ENCODE measurements around the gene PRKAG2. TPM values are rescaled to one million over a fixed set of nuclear protein-coding genes. Genes with fewer than 3 reads are reported as not detected.

PRKAG2 gene
- total RNA-seq, 1 donor from 2014 or later: 4.7 TPM

DNA sequence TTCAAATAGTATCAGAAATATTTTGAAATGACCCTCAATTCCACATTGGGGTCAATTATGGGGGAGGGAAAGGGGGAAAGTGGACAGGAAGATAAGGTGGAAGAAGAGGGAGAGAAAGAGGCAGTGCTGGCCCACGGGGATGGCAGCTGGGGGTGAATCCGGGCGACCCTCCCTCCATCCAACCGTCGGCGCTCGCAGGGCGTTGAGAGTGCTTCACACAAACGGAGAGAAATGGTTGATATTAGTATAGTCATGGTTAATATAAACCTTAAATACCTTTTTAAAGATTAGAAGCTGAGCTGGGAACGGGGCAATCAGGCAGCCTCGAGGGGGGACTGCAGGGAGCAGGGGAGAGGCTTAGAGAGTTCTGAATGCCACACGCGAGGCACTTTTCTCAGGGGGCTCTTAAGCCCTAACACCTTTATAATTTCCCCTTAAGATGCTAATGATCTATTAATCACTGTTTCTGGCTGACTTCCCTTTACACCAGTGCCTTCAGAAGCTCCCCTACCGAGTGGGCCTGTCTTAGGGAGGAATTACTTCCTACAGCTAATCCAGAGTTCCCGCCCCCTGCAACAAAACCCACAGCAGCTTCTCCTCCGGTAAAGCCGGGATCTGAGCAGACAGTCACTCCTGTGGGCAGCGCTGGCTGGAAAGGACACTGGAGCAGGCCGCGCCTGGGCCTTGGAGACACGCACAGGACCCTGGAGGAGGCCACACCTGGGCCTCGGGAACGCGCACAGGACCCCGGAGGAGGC lies 39.5 kb downstream of the PRKAG2 start:
- Histone ChIP-seq H3K9ac (ENCODE audit: low read depth in 1 of 3, low read length in 3 of 3) (no peak overlapping the region), H3K4me1 (ENCODE audit: control insufficient read depth in 3 of 3, insufficient read depth in 3 of 3, low read length in 3 of 3) (peaks cover 0 to 10% (median 0%) of the 10 kb centered on the region in 3 donors), H3K36me3 (ENCODE audit: control insufficient read depth in 3 of 3, insufficient read depth in 3 of 3, low read length in 3 of 3) (no peaks in the 10 kb centered on the region), H3K27me3 (ENCODE audit: control insufficient read depth in 3 of 3, insufficient read depth in 3 of 3, low read length in 3 of 3) (peaks cover 0 to 4% (median 0%) of the 10 kb centered on the region in 3 donors), H3K4me3 (ENCODE audit: low read length in 3 of 3) (no peak overlapping the region), H3K27ac (ENCODE audit: low read depth, low read length) (no peak overlapping the region), H3K9me3 (ENCODE audit: control insufficient read depth in 3 of 3, low read length in 3 of 3) (no peaks in the 10 kb centered on the region)

DNA sequence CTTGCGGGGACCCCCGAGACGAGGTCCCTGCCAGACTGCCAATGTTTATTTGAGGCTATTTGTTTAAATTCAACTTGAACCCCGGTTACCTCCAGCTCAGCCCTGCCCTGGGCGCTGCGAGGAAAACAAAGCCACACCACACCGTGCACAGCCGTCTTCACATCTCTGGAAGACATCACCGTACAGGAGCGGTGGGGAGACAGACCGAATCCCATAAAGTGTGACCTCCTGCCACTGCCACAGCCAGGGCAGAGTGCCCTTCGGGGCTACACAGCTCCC lies 40.0 kb downstream of the PRKAG2 start:
- H3K36me3 ChIP-seq (ENCODE audit: control insufficient read depth in 3 of 3, insufficient read depth in 3 of 3, low read length in 3 of 3): no peaks in the 10 kb centered on the region
- H3K27ac ChIP-seq (ENCODE audit: low read depth, low read length): no peak overlapping the region
- H3K4me3 ChIP-seq (ENCODE audit: low read length in 3 of 3): no peak overlapping the region
- no peaks in the 10 kb centered on the region for H3K9me3 ChIP-seq (ENCODE audit: control insufficient read depth in 3 of 3, low read length in 3 of 3)
- peaks cover 0 to 4% (median 0%) of the 10 kb centered on the region in 3 donors for H3K27me3 ChIP-seq (ENCODE audit: control insufficient read depth in 3 of 3, insufficient read depth in 3 of 3, low read length in 3 of 3)
- H3K4me1 ChIP-seq (ENCODE audit: control insufficient read depth in 3 of 3, insufficient read depth in 3 of 3, low read length in 3 of 3): peaks cover 0 to 10% (median 0%) of the 10 kb centered on the region in 3 donors
- no peak overlapping the region for H3K9ac ChIP-seq (ENCODE audit: low read depth in 1 of 3, low read length in 3 of 3)

DNA sequence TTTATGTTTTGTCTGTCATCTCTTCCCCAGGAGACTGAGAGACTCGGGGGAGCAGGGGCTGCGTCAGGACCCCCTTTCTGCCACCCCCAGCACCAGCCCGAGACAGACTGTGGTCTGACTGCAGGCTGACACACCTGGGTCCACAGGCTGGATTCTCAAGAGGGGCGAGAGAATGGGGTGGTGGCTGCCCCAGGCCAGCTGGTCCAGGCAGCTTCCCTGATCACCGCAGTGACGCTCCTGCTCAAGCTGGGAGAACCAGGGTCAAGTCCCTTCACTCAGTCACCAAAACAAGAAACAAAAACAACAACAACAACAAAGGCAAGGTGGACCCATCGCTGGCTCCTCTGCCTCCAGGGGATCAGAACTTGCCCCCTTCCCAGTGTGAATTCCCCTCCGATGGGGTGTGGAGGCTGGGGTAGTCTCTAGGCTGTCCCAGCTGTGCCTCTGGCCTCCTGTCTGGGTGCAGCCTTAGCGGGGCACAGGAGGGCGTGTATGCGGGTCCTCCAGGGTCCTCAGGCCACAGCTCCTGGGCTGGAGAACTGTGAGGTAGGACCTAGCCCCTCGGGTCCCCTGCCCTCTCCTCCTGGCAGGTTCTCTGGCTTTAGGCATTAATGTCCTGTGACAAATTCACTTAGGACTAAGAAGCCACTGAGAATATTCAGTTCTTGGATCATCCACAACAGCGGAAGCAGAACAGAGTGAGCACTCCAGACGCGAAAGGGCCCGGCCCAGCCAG lies 40.6 kb downstream of the PRKAG2 start:
- Histone ChIP-seq H3K27me3 (ENCODE audit: control insufficient read depth in 3 of 3, insufficient read depth in 3 of 3, low read length in 3 of 3) (peaks cover 0 to 4% (median 0%) of the 10 kb centered on the region in 3 donors), H3K4me3 (ENCODE audit: low read length in 3 of 3) (no peak overlapping the region), H3K4me1 (ENCODE audit: control insufficient read depth in 3 of 3, insufficient read depth in 3 of 3, low read length in 3 of 3) (peaks cover 0 to 10% (median 0%) of the 10 kb centered on the region in 3 donors), H3K27ac (ENCODE audit: low read depth, low read length) (no peak overlapping the region), H3K9ac (ENCODE audit: low read depth in 1 of 3, low read length in 3 of 3) (no peak overlapping the region), H3K36me3 (ENCODE audit: control insufficient read depth in 3 of 3, insufficient read depth in 3 of 3, low read length in 3 of 3) (no peaks in the 10 kb centered on the region), H3K9me3 (ENCODE audit: control insufficient read depth in 3 of 3, low read length in 3 of 3) (no peaks in the 10 kb centered on the region)

GRCh38 chr7:151835636-151836035 lies 41.3 kb downstream of the PRKAG2 start:
- no peak overlapping the region for H3K27ac ChIP-seq (ENCODE audit: low read depth, low read length)
- peaks cover 0 to 4% (median 0%) of the 10 kb centered on the region in 3 donors for H3K27me3 ChIP-seq (ENCODE audit: control insufficient read depth in 3 of 3, insufficient read depth in 3 of 3, low read length in 3 of 3)
- peaks cover 0 to 10% (median 0%) of the 10 kb centered on the region in 3 donors for H3K4me1 ChIP-seq (ENCODE audit: control insufficient read depth in 3 of 3, insufficient read depth in 3 of 3, low read length in 3 of 3)
- H3K36me3 ChIP-seq (ENCODE audit: control insufficient read depth in 3 of 3, insufficient read depth in 3 of 3, low read length in 3 of 3): no peaks in the 10 kb centered on the region
- no peak overlapping the region for H3K4me3 ChIP-seq (ENCODE audit: low read length in 3 of 3)
- no peaks in the 10 kb centered on the region for H3K9me3 ChIP-seq (ENCODE audit: control insufficient read depth in 3 of 3, low read length in 3 of 3)
- no peak overlapping the region for H3K9ac ChIP-seq (ENCODE audit: low read depth in 1 of 3, low read length in 3 of 3)

- Histone ChIP-seq H3K9me3 (ENCODE audit: control insufficient read depth in 3 of 3, low read length in 3 of 3) (no peaks in the 10 kb centered on the region), H3K4me3 (ENCODE audit: low read length in 3 of 3) (no peak overlapping the region), H3K4me1 (ENCODE audit: control insufficient read depth in 3 of 3, insufficient read depth in 3 of 3, low read length in 3 of 3) (peaks cover 0 to 4% (median 0%) of the 10 kb centered on the region in 3 donors), H3K9ac (ENCODE audit: low read depth in 1 of 3, low read length in 3 of 3) (no peak overlapping the region), H3K36me3 (ENCODE audit: control insufficient read depth in 3 of 3, insufficient read depth in 3 of 3, low read length in 3 of 3) (no peaks in the 10 kb centered on the region), H3K27ac (ENCODE audit: low read depth, low read length) (no peak overlapping the region), H3K27me3 (ENCODE audit: control insufficient read depth in 3 of 3, insufficient read depth in 3 of 3, low read length in 3 of 3) (peaks cover 0 to 4% (median 0%) of the 10 kb centered on the region in 3 donors)
Observed at GRCh38 chr7:151834271-151835035, 42.5 kb downstream of the PRKAG2 start.

DNA sequence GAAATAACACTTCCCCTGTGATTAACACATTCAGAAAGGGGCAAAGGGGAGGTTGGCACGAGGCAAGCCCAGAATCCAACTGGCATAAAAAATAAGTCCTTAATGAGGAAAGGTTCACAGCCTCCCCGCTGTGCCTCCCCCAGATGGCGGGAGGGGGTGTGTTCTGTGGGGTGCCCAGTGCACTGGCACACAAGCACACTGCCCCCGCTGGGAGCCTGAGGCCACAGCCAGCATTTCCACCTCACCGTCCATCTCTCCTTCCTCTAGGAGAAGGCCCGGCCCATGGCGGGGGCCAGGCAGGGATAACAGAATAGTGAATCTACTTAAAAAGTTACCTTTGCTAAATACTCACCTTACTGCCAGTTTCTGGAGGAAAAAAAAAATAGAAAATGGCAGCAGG lies 43.2 kb downstream of the PRKAG2 start:
- Histone ChIP-seq H3K27ac (ENCODE audit: low read depth, low read length) (no peak overlapping the region), H3K27me3 (ENCODE audit: control insufficient read depth in 3 of 3, insufficient read depth in 3 of 3, low read length in 3 of 3) (peaks cover 0 to 4% (median 0%) of the 10 kb centered on the region in 3 donors), H3K4me1 (ENCODE audit: control insufficient read depth in 3 of 3, insufficient read depth in 3 of 3, low read length in 3 of 3) (peaks cover 0 to 4% (median 0%) of the 10 kb centered on the region in 3 donors), H3K9ac (ENCODE audit: low read depth in 1 of 3, low read length in 3 of 3) (no peak overlapping the region), H3K9me3 (ENCODE audit: control insufficient read depth in 3 of 3, low read length in 3 of 3) (no peaks in the 10 kb centered on the region), H3K36me3 (ENCODE audit: control insufficient read depth in 3 of 3, insufficient read depth in 3 of 3, low read length in 3 of 3) (no peaks in the 10 kb centered on the region), H3K4me3 (ENCODE audit: low read length in 3 of 3) (no peak overlapping the region)

DNA sequence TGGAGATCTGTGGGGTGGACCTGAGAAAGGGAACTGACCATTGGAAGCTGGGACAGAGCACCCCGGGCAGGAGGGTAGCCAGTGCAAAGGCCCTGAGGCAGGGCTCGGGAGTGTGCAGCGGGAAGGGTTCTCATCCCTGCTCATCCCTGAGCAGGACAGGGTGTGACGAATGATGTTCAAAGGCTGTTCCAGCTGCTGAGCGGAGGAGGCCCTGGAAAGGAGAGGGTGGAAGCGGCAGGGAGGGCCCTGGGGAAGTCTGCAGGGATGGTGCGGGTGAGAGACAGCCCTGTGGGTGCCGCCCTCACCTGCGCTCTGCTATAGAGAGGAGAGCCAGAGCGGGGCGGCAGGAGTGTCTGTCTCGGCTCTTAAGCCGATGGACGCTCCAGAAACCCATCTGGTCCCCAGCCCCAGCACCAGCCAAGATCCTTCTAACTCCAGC lies 43.7 kb downstream of the PRKAG2 start:
- Histone ChIP-seq H3K36me3 (ENCODE audit: control insufficient read depth in 3 of 3, insufficient read depth in 3 of 3, low read length in 3 of 3) (no peaks in the 10 kb centered on the region), H3K4me3 (ENCODE audit: low read length in 3 of 3) (no peak overlapping the region), H3K9me3 (ENCODE audit: control insufficient read depth in 3 of 3, low read length in 3 of 3) (no peaks in the 10 kb centered on the region), H3K4me1 (ENCODE audit: control insufficient read depth in 3 of 3, insufficient read depth in 3 of 3, low read length in 3 of 3) (peaks cover 0 to 2% (median 0%) of the 10 kb centered on the region in 3 donors), H3K27me3 (ENCODE audit: control insufficient read depth in 3 of 3, insufficient read depth in 3 of 3, low read length in 3 of 3) (peaks cover 0 to 4% (median 0%) of the 10 kb centered on the region in 3 donors), H3K9ac (ENCODE audit: low read depth in 1 of 3, low read length in 3 of 3) (no peak overlapping the region), H3K27ac (ENCODE audit: low read depth, low read length) (no peak overlapping the region)

GRCh38 chr7:151832656-151833055 lies 44.3 kb downstream of the PRKAG2 start:
- Histone ChIP-seq H3K4me1 (ENCODE audit: control insufficient read depth in 3 of 3, insufficient read depth in 3 of 3, low read length in 3 of 3) (no peaks in the 10 kb centered on the region), H3K9me3 (ENCODE audit: control insufficient read depth in 3 of 3, low read length in 3 of 3) (no peaks in the 10 kb centered on the region), H3K9ac (ENCODE audit: low read depth in 1 of 3, low read length in 3 of 3) (no peak overlapping the region), H3K27ac (ENCODE audit: low read depth, low read length) (no peak overlapping the region), H3K27me3 (ENCODE audit: control insufficient read depth in 3 of 3, insufficient read depth in 3 of 3, low read length in 3 of 3) (peaks cover 0 to 4% (median 0%) of the 10 kb centered on the region in 3 donors), H3K4me3 (ENCODE audit: low read length in 3 of 3) (no peak overlapping the region), H3K36me3 (ENCODE audit: control insufficient read depth in 3 of 3, insufficient read depth in 3 of 3, low read length in 3 of 3) (no peaks in the 10 kb centered on the region)

GRCh38 chr7:151832138-151832537 lies 44.8 kb downstream of the PRKAG2 start:
- no peaks in the 10 kb centered on the region for H3K36me3 ChIP-seq (ENCODE audit: control insufficient read depth in 3 of 3, insufficient read depth in 3 of 3, low read length in 3 of 3)
- no peaks in the 10 kb centered on the region for H3K4me1 ChIP-seq (ENCODE audit: control insufficient read depth in 3 of 3, insufficient read depth in 3 of 3, low read length in 3 of 3)
- peaks cover 0 to 4% (median 0%) of the 10 kb centered on the region in 3 donors for H3K27me3 ChIP-seq (ENCODE audit: control insufficient read depth in 3 of 3, insufficient read depth in 3 of 3, low read length in 3 of 3)
- no peaks in the 10 kb centered on the region for H3K9me3 ChIP-seq (ENCODE audit: control insufficient read depth in 3 of 3, low read length in 3 of 3)
- H3K9ac ChIP-seq (ENCODE audit: low read depth in 1 of 3, low read length in 3 of 3): no peak overlapping the region
- H3K27ac ChIP-seq (ENCODE audit: low read depth, low read length): no peak overlapping the region
- no peak overlapping the region for H3K4me3 ChIP-seq (ENCODE audit: low read length in 3 of 3)
